Measurements from ENCODE around the gene DAPK1.

DNA sequence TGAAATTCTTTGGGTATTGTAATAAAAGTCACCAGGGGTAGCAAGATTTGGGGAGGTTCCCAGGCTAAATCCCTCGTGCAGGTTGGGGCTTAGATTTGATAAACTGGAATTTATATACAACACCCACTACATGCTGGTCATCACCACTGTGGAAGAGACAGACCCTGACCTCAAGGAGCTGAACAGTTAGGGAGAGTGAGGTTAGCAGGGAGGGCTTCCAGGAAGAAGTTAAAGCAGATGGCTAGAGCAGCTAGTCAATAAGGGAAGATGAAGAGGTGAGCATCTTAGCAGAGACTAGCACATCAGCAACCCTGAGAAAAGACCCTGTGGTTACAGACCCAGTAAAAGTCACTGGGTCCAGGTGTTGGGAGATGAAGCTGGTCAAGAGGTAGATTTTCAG, 234.7 kb downstream of the DAPK1 start:
- TF ChIP-seq, protein P1, sequence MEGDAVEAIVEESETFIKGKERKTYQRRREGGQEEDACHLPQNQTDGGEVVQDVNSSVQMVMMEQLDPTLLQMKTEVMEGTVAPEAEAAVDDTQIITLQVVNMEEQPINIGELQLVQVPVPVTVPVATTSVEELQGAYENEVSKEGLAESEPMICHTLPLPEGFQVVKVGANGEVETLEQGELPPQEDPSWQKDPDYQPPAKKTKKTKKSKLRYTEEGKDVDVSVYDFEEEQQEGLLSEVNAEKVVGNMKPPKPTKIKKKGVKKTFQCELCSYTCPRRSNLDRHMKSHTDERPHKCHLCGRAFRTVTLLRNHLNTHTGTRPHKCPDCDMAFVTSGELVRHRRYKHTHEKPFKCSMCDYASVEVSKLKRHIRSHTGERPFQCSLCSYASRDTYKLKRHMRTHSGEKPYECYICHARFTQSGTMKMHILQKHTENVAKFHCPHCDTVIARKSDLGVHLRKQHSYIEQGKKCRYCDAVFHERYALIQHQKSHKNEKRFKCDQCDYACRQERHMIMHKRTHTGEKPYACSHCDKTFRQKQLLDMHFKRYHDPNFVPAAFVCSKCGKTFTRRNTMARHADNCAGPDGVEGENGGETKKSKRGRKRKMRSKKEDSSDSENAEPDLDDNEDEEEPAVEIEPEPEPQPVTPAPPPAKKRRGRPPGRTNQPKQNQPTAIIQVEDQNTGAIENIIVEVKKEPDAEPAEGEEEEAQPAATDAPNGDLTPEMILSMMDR (tag by site-specific recombination; IDR thresholded peaks at IDR 0.05), result no peak
- no peak for TF ChIP-seq ZNF48 (tag by site-specific recombination; IDR thresholded peaks at IDR 0.05)
- TF ChIP-seq GFI1B (tag by site-specific recombination; IDR thresholded peaks at IDR 0.05), result no peak
- no peak for TF ChIP-seq SCRT1 (tag by site-specific recombination; IDR thresholded peaks at IDR 0.05; ENCODE audit: borderline replicate concordance)
- TF ChIP-seq, protein P2, sequence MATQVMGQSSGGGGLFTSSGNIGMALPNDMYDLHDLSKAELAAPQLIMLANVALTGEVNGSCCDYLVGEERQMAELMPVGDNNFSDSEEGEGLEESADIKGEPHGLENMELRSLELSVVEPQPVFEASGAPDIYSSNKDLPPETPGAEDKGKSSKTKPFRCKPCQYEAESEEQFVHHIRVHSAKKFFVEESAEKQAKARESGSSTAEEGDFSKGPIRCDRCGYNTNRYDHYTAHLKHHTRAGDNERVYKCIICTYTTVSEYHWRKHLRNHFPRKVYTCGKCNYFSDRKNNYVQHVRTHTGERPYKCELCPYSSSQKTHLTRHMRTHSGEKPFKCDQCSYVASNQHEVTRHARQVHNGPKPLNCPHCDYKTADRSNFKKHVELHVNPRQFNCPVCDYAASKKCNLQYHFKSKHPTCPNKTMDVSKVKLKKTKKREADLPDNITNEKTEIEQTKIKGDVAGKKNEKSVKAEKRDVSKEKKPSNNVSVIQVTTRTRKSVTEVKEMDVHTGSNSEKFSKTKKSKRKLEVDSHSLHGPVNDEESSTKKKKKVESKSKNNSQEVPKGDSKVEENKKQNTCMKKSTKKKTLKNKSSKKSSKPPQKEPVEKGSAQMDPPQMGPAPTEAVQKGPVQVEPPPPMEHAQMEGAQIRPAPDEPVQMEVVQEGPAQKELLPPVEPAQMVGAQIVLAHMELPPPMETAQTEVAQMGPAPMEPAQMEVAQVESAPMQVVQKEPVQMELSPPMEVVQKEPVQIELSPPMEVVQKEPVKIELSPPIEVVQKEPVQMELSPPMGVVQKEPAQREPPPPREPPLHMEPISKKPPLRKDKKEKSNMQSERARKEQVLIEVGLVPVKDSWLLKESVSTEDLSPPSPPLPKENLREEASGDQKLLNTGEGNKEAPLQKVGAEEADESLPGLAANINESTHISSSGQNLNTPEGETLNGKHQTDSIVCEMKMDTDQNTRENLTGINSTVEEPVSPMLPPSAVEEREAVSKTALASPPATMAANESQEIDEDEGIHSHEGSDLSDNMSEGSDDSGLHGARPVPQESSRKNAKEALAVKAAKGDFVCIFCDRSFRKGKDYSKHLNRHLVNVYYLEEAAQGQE (tag by site-specific recombination; IDR thresholded peaks at IDR 0.05), result no peak
- no peak for TF ChIP-seq ZNF707 (tag by site-specific recombination; IDR thresholded peaks at IDR 0.05)
- no peak for TF ChIP-seq ZNF10 (tag by site-specific recombination; IDR thresholded peaks at IDR 0.05)
- TF ChIP-seq, protein P3, sequence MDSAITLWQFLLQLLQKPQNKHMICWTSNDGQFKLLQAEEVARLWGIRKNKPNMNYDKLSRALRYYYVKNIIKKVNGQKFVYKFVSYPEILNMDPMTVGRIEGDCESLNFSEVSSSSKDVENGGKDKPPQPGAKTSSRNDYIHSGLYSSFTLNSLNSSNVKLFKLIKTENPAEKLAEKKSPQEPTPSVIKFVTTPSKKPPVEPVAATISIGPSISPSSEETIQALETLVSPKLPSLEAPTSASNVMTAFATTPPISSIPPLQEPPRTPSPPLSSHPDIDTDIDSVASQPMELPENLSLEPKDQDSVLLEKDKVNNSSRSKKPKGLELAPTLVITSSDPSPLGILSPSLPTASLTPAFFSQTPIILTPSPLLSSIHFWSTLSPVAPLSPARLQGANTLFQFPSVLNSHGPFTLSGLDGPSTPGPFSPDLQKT (IDR thresholded peaks at IDR 0.05; ENCODE audit: borderline replicate concordance, low read depth, low read length), result no peak
- TF ChIP-seq, protein P4, sequence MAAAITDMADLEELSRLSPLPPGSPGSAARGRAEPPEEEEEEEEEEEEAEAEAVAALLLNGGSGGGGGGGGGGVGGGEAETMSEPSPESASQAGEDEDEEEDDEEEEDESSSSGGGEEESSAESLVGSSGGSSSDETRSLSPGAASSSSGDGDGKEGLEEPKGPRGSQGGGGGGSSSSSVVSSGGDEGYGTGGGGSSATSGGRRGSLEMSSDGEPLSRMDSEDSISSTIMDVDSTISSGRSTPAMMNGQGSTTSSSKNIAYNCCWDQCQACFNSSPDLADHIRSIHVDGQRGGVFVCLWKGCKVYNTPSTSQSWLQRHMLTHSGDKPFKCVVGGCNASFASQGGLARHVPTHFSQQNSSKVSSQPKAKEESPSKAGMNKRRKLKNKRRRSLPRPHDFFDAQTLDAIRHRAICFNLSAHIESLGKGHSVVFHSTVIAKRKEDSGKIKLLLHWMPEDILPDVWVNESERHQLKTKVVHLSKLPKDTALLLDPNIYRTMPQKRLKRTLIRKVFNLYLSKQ (tag by site-specific recombination; IDR thresholded peaks at IDR 0.05; ENCODE audit: borderline replicate concordance), result no peak
- TF ChIP-seq ZNF221 (tag by site-specific recombination; IDR thresholded peaks at IDR 0.05; ENCODE audit: borderline replicate concordance), result no peak
- TF ChIP-seq, protein P5, sequence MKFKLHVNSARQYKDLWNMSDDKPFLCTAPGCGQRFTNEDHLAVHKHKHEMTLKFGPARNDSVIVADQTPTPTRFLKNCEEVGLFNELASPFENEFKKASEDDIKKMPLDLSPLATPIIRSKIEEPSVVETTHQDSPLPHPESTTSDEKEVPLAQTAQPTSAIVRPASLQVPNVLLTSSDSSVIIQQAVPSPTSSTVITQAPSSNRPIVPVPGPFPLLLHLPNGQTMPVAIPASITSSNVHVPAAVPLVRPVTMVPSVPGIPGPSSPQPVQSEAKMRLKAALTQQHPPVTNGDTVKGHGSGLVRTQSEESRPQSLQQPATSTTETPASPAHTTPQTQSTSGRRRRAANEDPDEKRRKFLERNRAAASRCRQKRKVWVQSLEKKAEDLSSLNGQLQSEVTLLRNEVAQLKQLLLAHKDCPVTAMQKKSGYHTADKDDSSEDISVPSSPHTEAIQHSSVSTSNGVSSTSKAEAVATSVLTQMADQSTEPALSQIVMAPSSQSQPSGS (tag by site-specific recombination; IDR thresholded peaks at IDR 0.05; ENCODE audit: low read depth), result no peak
